ENCODE results near the gene USP32.

The USP32 gene

GRCh38 chr17:60167065-60167741 is 224.7 kb downstream of the USP32 start:
- Histone ChIP-seq H3K27me3 (ENCODE audit: control insufficient read depth, insufficient read depth, low read length) (no peaks in the 10 kb centered on the region), H3K9me3 (ENCODE audit: control insufficient read depth, low read length) (no peaks in the 10 kb centered on the region), H3K4me1 (peaks cover 5% of the 10 kb centered on the region), H3K9ac (no peak overlapping the region), H3K4me3 (ENCODE audit: low read depth, low read length) (no peak overlapping the region), H3K27ac (no peak overlapping the region), H3K36me3 (ENCODE audit: control insufficient read depth, insufficient read depth, low read length) (no peaks in the 10 kb centered on the region), H3K4me2 (ENCODE audit: low read length) (no peak overlapping the region), H2AFZ (no peak overlapping the region), H3K79me2 (no peaks in the 10 kb centered on the region)
- no peak for TF ChIP-seq CTCF (IDR thresholded peaks at IDR 0.05)

DNA sequence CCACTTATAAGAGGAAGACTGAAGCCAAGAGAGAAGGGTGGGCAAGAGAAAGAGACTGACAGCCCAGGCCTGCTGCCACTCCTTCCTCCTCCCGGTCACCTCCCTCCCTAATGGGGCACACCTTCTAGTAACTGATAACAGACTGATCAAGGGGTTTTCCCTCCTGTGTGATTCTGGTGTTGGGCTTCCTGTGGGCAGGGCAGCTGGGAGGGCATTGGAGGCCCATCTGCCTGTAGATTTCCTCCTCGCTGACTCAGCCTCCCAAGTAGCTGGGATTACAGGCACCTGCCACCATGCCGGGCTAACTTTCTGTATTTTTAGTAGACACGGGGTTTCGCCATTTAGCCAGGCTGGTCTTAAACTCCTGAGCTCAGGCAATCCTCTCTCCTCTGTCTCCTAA is 226.0 kb downstream of the USP32 start:
- Histone ChIP-seq H3K36me3 (ENCODE audit: control insufficient read depth, insufficient read depth, low read length) (no peaks in the 10 kb centered on the region), H3K4me1 (peaks cover 5% of the 10 kb centered on the region), H3K9me3 (ENCODE audit: control insufficient read depth, low read length) (no peaks in the 10 kb centered on the region), H3K79me2 (no peaks in the 10 kb centered on the region), H3K27ac (no peak overlapping the region), H2AFZ (no peak overlapping the region), H3K4me2 (ENCODE audit: low read length) (no peak overlapping the region), H3K4me3 (ENCODE audit: low read depth, low read length) (no peak overlapping the region), H3K27me3 (ENCODE audit: control insufficient read depth, insufficient read depth, low read length) (no peaks in the 10 kb centered on the region), H3K9ac (no peak overlapping the region)
- TF ChIP-seq CTCF (IDR thresholded peaks at IDR 0.05): no peak

DNA sequence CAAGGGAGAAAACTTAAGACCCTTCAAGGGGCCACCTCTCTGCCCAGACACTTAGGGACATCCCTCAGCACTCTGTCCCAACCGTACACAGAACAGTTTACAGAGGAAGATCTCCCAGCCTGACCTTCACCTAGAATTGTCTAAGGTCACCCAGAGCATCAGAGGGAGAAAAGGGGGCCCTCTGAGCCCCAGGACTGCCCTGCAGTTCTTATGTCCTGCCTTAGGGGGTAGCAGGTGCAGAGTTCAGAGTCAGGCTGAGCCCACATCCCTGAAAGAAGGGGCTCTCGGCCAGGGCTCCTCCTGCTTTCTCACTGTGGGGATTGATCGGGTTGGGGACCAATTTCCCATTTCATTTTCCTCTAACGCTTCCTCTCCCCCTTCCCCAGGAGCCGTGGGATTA is 226.7 kb downstream of the USP32 start:
- Histone ChIP-seq H3K9me3 (ENCODE audit: control insufficient read depth, low read length) (no peaks in the 10 kb centered on the region), H3K4me1 (peaks cover 5% of the 10 kb centered on the region), H3K4me3 (ENCODE audit: low read depth, low read length) (no peak overlapping the region), H3K4me2 (ENCODE audit: low read length) (no peak overlapping the region), H3K36me3 (ENCODE audit: control insufficient read depth, insufficient read depth, low read length) (no peaks in the 10 kb centered on the region), H2AFZ (no peak overlapping the region), H3K27ac (peak overlapping the region; percentile 21), H3K9ac (no peak overlapping the region), H3K27me3 (ENCODE audit: control insufficient read depth, insufficient read depth, low read length) (no peaks in the 10 kb centered on the region), H3K79me2 (no peaks in the 10 kb centered on the region)
- TF ChIP-seq CTCF (IDR thresholded peaks at IDR 0.05): no peak

GRCh38 chr17:60164697-60165096 is 227.2 kb downstream of the USP32 start:
- Histone ChIP-seq H3K9me3 (ENCODE audit: control insufficient read depth, low read length) (no peaks in the 10 kb centered on the region), H3K4me3 (ENCODE audit: low read depth, low read length) (no peak overlapping the region), H3K4me2 (ENCODE audit: low read length) (no peak overlapping the region), H3K27ac (no peak overlapping the region), H3K79me2 (no peaks in the 10 kb centered on the region), H3K27me3 (ENCODE audit: control insufficient read depth, insufficient read depth, low read length) (no peaks in the 10 kb centered on the region), H2AFZ (no peak overlapping the region), H3K36me3 (ENCODE audit: control insufficient read depth, insufficient read depth, low read length) (no peaks in the 10 kb centered on the region), H3K4me1 (peaks cover 4% of the 10 kb centered on the region), H3K9ac (no peak overlapping the region)
- TF ChIP-seq CTCF (IDR thresholded peaks at IDR 0.05): no peak

- Histone ChIP-seq H3K4me1 (no peaks in the 10 kb centered on the region), H2AFZ (no peak overlapping the region), H3K9me3 (ENCODE audit: control insufficient read depth, low read length) (no peaks in the 10 kb centered on the region), H3K9ac (no peak overlapping the region), H3K36me3 (ENCODE audit: control insufficient read depth, insufficient read depth, low read length) (no peaks in the 10 kb centered on the region), H3K4me3 (ENCODE audit: low read depth, low read length) (no peak overlapping the region), H3K27me3 (ENCODE audit: control insufficient read depth, insufficient read depth, low read length) (no peaks in the 10 kb centered on the region), H3K27ac (peak overlapping the region; percentile 36), H3K79me2 (no peaks in the 10 kb centered on the region), H3K4me2 (ENCODE audit: low read length) (no peak overlapping the region)
- TF ChIP-seq CTCF (IDR thresholded peaks at IDR 0.05): no peak
These were observed 227.8 kb downstream of the USP32 start for GRCh38 chr17:60164164-60164563.

Data from parathyroid adenoma (tissue), 2 donors.